Activated CD4-positive, alpha-beta T cell treated with anti-CD3 and anti-CD28 coated beads, Interleukin-2, amount 50 U/mL, for 24 hours (primary cell): ENCODE data around the gene YPEL1.
A peak's percentile ranks its signal among the peaks of the same experiment; 100 is the strongest.
"Not testable (repeated sequence)": the region's sequence is repeated elsewhere in the genome, so short reads cannot be mapped to it uniquely, and the experiment has no call there.

ENCODE experiments used
- DNase-seq, 2 donors: peaks; one replicate each; pipeline ENCODE4 v3.0.0-alpha.2; 2020; ENCODE audit warnings: low read depth in 1 of 2, low spot score in 1 of 2

The YPEL1 gene

GRCh38 chr22:21721195-21721852 lies 14.3 kb downstream of the YPEL1 start:
- not testable (repeated sequence) for DNase-seq

- not testable (repeated sequence) for DNase-seq
These were observed 15.3 kb downstream of the YPEL1 start for GRCh38 chr22:21720191-21720859.

GRCh38 chr22:21719024-21719423 lies 16.6 kb downstream of the YPEL1 start:
- no peak for DNase-seq

GRCh38 chr22:21718499-21718898 lies 17.1 kb downstream of the YPEL1 start:
- no peak for DNase-seq

- DNase-seq: not testable (repeated sequence)
These were observed 19.0 kb downstream of the YPEL1 start for GRCh38 chr22:21716395-21717122.

GRCh38 chr22:21714786-21715185 lies 20.8 kb downstream of the YPEL1 start:
- no peak for DNase-seq

- DNase-seq: no peak
These were observed 21.4 kb downstream of the YPEL1 start for GRCh38 chr22:21714059-21714770.

GRCh38 chr22:21713428-21714058 lies 22.1 kb downstream of the YPEL1 start:
- no peak for DNase-seq

- DNase-seq: peak; percentile 30 to 40
These were observed 22.7 kb downstream of the YPEL1 start for GRCh38 chr22:21712751-21713427.

GRCh38 chr22:21711851-21712250 lies 23.7 kb downstream of the YPEL1 start:
- no peak for DNase-seq

GRCh38 chr22:21710156-21710555 lies 25.4 kb downstream of the YPEL1 start:
- DNase-seq: no peak

- no peak for DNase-seq
These were observed 25.9 kb downstream of the YPEL1 start for GRCh38 chr22:21709688-21710087.

GRCh38 chr22:21708960-21709359 lies 26.6 kb downstream of the YPEL1 start:
- no peak for DNase-seq

GRCh38 chr22:21707677-21708076 lies 27.9 kb downstream of the YPEL1 start:
- no peak for DNase-seq

- no peak for DNase-seq
These were observed 31.8 kb downstream of the YPEL1 start for GRCh38 chr22:21703684-21704316.

- DNase-seq: no peak
These were observed 32.6 kb downstream of the YPEL1 start for GRCh38 chr22:21702700-21703683.

GRCh38 chr22:21702094-21702493 lies 33.5 kb downstream of the YPEL1 start:
- no peak for DNase-seq

- no peak for DNase-seq
These were observed 34.1 kb downstream of the YPEL1 start for GRCh38 chr22:21701384-21701971.
